GM13976 (cell line): Measurements from ENCODE around the gene MROH8.

Experiments
- DNase-seq: peaks from one replicate; pipeline ENCODE4 v3.0.0; 2012; ENCODE audit warnings: low spot score
- CTCF ChIP-seq: IDR thresholded peaks from 2 replicates; pipeline ENCODE4 v1.5.1; 2012; ENCODE audit warnings: borderline replicate concordance, mild to moderate bottlenecking; ENCODE audit not compliant: insufficient read depth; ENCODE audit errors: extremely low read depth, missing control alignments, control extremely low read depth
- in situ Hi-C: fragments of 300-500 bp; cut with MboI; formaldehyde crosslinking; loops from one replicate; pipeline ENCODE4 v1.12.0; 2022; ENCODE audit warnings: low sequenced_read_pairs, mixed read lengths, inconsistent platforms; ENCODE audit not compliant: unreplicated experiment

Gene MROH8

GRCh38 chr20:37222086-37222485 lies 42.7 kb upstream of the MROH8 start:
- TF ChIP-seq CTCF = no peak
- in situ Hi-C loops = no loop called here
- DNase-seq = no peak

- no peak for TF ChIP-seq CTCF
- DNase-seq = no peak
- in situ Hi-C loops = no loop called here
These were observed 41.4 kb upstream of the MROH8 start for GRCh38 chr20:37220731-37221130.

- DNase-seq = no peak
- in situ Hi-C loops = no loop called here
- no peak for TF ChIP-seq CTCF
These were observed 40.7 kb upstream of the MROH8 start for GRCh38 chr20:37219751-37220668.

GRCh38 chr20:37218976-37219375 lies 39.6 kb upstream of the MROH8 start:
- TF ChIP-seq CTCF = no peak
- DNase-seq = no peak
- in situ Hi-C loops = no loop called here

- no peak for TF ChIP-seq CTCF
- no peak for DNase-seq
- in situ Hi-C loops = no loop called here
These were observed 39.1 kb upstream of the MROH8 start for GRCh38 chr20:37218441-37218840.

- no peak for DNase-seq
- no peak for TF ChIP-seq CTCF
- in situ Hi-C loops = no loop called here
These were observed 30.4 kb upstream of the MROH8 start for GRCh38 chr20:37209661-37210314.

- in situ Hi-C loops = no loop called here
- no peak for TF ChIP-seq CTCF
- no peak for DNase-seq
These were observed 29.8 kb upstream of the MROH8 start for GRCh38 chr20:37209193-37209592.
